ENCODE data around the gene ERCC5. TPM values are rescaled to one million over a fixed set of nuclear protein-coding genes. Genes with fewer than 3 reads are reported as not detected.

The ERCC5 gene
- total RNA-seq, 6 experiments from 2014 or later: 54.1 to 64.4 (median 59.8) TPM

DNA sequence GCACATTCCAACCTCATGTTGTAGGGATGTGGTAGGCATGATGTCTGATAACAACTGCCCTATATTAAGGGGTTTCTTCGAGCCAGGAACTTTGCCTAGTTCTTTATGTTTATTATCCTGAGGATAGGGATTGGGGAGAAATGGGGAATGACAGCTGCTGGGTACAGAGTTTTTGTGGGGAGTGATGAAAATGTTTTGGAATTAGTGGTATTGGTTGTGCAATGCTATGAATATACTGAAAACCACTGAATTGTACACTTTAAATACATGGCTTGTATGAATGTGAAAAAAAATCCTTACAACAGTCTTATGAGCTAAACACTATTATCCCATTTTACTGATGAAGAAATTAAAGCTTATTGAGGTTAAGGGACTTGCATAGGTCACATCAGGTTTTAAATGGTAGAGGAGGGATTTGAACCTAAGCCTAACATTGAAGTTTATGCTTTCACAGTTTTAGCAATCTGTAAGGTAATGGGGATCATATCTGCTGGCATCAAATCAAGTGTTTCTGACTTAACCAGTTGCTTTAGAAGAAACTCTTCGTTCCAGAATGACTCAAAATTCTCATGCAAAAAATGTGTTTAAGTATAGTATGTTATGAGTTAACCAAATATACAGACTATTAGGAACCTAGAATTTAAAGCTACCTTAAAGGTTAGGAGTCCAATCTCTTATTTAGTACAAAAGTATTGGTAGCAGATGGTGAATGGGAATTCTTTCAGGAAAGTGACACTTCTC is 61.4 kb downstream of the ERCC5 start:
- DNase-seq: no peak
- H3K27me3 Mint-ChIP-seq (ENCODE audit: insufficient read depth): peaks cover 5% of the 10 kb centered on the region; the same call in 1 of the 2 replicates
- H3K9me3 Mint-ChIP-seq: no peaks in the 10 kb centered on the region
- H3K4me1 Mint-ChIP-seq (ENCODE audit: low read depth): peaks cover 14% of the 10 kb centered on the region
- TF ChIP-seq, protein P1, sequence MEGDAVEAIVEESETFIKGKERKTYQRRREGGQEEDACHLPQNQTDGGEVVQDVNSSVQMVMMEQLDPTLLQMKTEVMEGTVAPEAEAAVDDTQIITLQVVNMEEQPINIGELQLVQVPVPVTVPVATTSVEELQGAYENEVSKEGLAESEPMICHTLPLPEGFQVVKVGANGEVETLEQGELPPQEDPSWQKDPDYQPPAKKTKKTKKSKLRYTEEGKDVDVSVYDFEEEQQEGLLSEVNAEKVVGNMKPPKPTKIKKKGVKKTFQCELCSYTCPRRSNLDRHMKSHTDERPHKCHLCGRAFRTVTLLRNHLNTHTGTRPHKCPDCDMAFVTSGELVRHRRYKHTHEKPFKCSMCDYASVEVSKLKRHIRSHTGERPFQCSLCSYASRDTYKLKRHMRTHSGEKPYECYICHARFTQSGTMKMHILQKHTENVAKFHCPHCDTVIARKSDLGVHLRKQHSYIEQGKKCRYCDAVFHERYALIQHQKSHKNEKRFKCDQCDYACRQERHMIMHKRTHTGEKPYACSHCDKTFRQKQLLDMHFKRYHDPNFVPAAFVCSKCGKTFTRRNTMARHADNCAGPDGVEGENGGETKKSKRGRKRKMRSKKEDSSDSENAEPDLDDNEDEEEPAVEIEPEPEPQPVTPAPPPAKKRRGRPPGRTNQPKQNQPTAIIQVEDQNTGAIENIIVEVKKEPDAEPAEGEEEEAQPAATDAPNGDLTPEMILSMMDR (IDR thresholded peaks at IDR 0.05): no peak
- H3K36me3 Mint-ChIP-seq (ENCODE audit: low read depth): no peaks in the 10 kb centered on the region
- H3K4me3 Mint-ChIP-seq: no peak overlapping the region
- H3K27ac Mint-ChIP-seq: no peak overlapping the region

DNA sequence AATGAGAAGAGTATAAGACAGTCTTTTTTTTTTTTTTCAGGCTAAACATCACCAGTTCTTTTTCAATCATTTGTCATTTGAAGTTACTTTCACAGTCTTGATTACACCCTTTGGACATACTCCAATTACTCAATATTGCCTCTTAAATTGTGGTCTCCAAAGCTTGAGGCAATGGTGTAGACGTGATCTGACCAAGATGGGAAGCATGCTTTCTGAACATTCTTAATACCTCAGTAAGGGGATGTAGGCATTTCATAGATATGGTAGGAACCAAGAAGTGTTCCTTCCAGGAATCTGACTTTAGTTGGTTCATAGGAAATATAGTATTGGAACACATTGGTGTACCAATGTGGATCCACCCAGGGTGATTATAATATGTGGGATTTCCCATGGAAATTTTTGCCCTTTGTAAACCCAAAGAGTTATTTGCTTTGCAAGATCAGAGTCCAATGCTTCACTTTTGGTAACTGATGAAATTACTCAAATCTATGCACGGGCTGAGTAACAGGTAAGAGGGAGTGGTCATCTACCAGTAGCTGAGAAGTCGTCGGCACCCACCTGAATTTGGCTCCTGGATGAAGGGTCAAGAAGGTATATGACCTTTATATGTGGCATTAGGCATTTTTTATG is 62.2 kb downstream of the ERCC5 start:
- Mint-ChIP-seq H3K4me3 (no peak overlapping the region), H3K36me3 (ENCODE audit: low read depth) (no peaks in the 10 kb centered on the region), H3K27me3 (ENCODE audit: insufficient read depth) (peaks cover 8% of the 10 kb centered on the region), H3K27ac (no peak overlapping the region), H3K9me3 (no peaks in the 10 kb centered on the region), H3K4me1 (ENCODE audit: low read depth) (peaks cover 6% of the 10 kb centered on the region)
- TF ChIP-seq, protein P1 (IDR thresholded peaks at IDR 0.05): no peak
- DNase-seq: no peak

DNA sequence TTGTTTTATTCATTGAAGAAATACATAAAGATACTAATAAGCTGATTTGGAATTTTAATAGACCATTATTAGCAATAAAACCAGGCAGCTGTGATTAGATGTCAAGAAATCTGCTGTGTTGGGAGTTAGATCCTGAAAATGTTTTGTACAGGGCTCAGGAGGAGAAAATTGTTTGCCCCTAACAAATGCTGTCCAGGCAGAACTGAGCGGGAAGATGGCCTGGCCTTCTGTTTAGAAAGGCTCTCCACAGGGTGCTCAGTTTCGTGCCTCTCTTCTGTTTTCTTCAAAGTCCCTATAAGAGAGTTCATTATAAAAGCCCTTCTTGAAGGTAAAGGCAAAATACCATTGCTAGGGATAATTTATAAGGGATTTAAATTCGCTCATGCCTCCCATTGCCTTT is 64.1 kb downstream of the ERCC5 start:
- Mint-ChIP-seq H3K27me3 (ENCODE audit: insufficient read depth) (peaks cover 12% of the 10 kb centered on the region), H3K9me3 (no peaks in the 10 kb centered on the region), H3K4me3 (no peak overlapping the region), H3K4me1 (ENCODE audit: low read depth) (no peaks in the 10 kb centered on the region; the same call in 1 of the 2 replicates), H3K27ac (no peak overlapping the region), H3K36me3 (ENCODE audit: low read depth) (no peaks in the 10 kb centered on the region)
- no peak for DNase-seq
- TF ChIP-seq, protein P1 (IDR thresholded peaks at IDR 0.05): no peak

DNA sequence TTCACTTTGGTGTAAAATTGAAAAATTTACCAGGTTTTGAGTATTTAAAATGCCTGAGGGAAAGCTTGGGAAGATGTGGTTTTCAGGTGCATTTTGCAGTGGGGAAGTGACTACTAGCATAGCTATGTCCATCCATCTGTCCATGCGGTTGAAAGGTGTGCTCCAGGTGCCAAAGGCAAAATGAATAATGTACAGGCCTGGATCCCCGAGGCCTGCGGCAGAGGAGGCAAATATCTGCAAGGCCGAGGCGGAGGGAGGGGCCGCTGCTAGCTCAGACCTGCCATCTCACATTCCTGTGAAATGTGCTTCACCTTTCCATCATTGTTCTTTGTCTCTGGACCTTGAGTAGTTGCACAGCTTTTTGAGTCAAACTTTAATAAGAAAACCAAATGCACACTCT is 65.5 kb downstream of the ERCC5 start:
- H3K36me3 Mint-ChIP-seq (ENCODE audit: low read depth): no peaks in the 10 kb centered on the region
- DNase-seq: no peak
- peaks cover 14% of the 10 kb centered on the region for H3K27me3 Mint-ChIP-seq (ENCODE audit: insufficient read depth)
- H3K4me3 Mint-ChIP-seq: no peak overlapping the region
- no peaks in the 10 kb centered on the region for H3K9me3 Mint-ChIP-seq
- no peaks in the 10 kb centered on the region; the same call in 1 of the 2 replicates for H3K4me1 Mint-ChIP-seq (ENCODE audit: low read depth)
- TF ChIP-seq, protein P1 (IDR thresholded peaks at IDR 0.05): no peak
- no peak overlapping the region for H3K27ac Mint-ChIP-seq

DNA sequence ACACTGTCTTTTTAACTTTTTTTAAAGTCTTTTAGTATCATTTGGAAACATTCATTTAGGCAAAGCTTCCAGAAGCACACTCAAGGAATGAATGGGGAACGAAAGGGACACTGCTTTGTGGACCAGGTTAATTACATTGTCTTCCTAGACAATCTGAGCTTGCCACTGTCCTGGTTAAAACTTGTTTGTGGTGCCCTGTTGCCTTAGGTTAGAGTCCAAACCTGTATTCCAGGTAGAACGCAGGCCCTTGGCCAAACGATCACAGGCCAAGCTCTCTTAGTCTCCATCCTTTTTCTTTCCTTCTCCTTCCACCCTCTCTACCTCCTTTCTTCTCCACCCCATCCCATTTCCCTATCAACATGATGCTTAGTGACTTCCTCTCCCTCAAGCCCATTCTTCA is 66.8 kb downstream of the ERCC5 start:
- Mint-ChIP-seq H3K4me3 (no peak overlapping the region), H3K36me3 (ENCODE audit: low read depth) (no peaks in the 10 kb centered on the region), H3K4me1 (ENCODE audit: low read depth) (no peaks in the 10 kb centered on the region; the same call in 1 of the 2 replicates), H3K27me3 (ENCODE audit: insufficient read depth) (peaks cover 16% of the 10 kb centered on the region), H3K9me3 (no peaks in the 10 kb centered on the region), H3K27ac (no peak overlapping the region)
- TF ChIP-seq, protein P1 (IDR thresholded peaks at IDR 0.05): no peak
- DNase-seq: no peak

Data from HFFc6 (cell line).